HG03103 (cell line): Measurements from ENCODE around the gene AK1.

Source experiments
- ATAC-seq: cut with Tn5 transposase; IDR thresholded peaks from one replicate; pipeline ENCODE4 v1.9.1; 2021; ENCODE audit warnings: low read depth; ENCODE audit not compliant: unreplicated experiment

AK1 gene

DNA sequence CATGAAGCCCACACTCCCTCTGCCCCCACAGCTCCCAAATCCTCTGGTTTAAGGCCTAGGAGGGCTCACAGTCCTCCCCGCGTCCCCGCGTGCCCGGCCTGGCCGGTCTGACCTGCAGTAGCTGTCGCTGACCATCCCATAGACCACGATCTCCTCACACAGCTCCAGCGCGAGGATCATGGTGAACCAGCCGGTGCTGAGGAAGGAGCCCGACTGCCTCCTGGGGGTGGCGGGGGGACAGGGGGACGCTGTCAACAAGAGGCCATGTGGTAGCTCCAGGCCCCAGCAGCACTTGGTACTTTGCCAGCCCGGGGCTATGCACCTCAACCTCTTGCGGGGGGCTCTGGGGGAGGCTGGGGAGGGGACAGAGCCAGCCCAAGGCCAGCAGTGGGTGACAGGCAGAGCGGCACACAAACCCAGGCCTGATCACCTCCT lies 32.4 kb upstream of the AK1 start:
- no peak for ATAC-seq

GRCh38 chr9:127908660-127908926 lies 31.1 kb upstream of the AK1 start:
- ATAC-seq = no peak

GRCh38 chr9:127907867-127908659 lies 30.6 kb upstream of the AK1 start:
- ATAC-seq = no peak

DNA sequence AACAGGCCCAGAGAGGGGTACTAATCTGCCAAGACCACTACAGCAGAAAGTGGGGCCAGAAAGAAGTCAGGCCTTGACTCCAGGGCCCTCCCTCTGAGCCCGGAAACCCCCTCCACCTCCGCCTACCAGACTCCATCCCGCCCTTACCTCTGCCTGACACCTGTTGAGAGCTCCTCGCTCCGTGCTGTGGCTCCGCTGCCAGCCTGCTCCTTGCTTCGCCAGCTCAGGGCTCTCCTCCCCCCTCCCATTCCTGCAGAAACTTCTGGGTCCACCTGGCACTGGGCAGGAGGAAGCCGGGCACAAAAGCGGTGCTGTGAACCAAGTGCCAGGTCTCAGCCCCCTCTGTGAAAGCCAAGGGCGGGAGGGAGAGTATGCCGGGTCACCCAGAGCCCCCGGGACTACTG lies 28.3 kb upstream of the AK1 start:
- ATAC-seq = no peak

DNA sequence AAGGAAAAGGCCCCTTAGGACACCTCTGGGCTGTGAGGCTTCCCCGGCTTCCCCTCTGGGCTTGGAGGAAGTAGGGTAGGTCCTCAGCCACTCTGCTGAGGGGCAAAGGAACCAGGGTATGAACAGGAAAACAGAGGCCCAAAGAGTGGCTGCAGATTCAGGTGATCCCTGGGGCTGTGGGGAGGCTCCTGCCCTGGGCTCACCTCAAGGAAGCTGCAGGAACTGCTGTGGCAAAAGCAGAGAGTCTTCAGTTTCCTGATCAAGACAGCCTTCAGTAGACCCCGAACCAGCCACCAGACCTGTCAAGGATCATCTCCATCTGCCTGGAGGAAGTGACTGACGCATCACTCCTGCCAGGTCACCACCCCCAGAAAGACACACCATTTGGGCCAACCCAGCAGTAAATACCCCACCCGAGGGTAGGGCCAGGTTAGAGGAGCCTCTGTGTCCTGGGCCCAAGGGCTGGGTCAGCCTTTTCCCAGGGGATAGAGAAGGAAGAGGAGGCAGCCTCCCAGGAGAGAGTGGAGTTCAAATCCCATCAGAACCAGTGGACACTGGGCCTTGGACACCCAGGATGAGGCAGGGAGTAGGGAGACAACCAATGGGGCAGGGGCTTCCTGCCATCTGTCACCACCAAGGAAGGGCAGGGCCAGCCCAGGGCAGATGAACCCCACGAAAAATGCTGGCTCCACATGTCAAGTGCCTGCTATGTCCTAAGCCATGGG lies 27.7 kb upstream of the AK1 start:
- ATAC-seq = no peak

GRCh38 chr9:127904561-127905003 lies 27.1 kb upstream of the AK1 start:
- no peak for ATAC-seq

GRCh38 chr9:127903557-127904475 lies 26.3 kb upstream of the AK1 start:
- ATAC-seq = no peak

- no peak for ATAC-seq
Measured at GRCh38 chr9:127899128-127899943, 21.9 kb upstream of the AK1 start, which contains the start of gene ST6GALNAC6. Gene ST6GALNAC6 (minus strand): TSS chr9:127899603. CDS start chr9:127897981, 1,622 bp downstream.

- no peak for ATAC-seq
Measured at GRCh38 chr9:127898433-127899127, 21.1 kb upstream of the AK1 start.

GRCh38 chr9:127897193-127897692 lies 19.8 kb upstream of the AK1 start:
- no peak for ATAC-seq

DNA sequence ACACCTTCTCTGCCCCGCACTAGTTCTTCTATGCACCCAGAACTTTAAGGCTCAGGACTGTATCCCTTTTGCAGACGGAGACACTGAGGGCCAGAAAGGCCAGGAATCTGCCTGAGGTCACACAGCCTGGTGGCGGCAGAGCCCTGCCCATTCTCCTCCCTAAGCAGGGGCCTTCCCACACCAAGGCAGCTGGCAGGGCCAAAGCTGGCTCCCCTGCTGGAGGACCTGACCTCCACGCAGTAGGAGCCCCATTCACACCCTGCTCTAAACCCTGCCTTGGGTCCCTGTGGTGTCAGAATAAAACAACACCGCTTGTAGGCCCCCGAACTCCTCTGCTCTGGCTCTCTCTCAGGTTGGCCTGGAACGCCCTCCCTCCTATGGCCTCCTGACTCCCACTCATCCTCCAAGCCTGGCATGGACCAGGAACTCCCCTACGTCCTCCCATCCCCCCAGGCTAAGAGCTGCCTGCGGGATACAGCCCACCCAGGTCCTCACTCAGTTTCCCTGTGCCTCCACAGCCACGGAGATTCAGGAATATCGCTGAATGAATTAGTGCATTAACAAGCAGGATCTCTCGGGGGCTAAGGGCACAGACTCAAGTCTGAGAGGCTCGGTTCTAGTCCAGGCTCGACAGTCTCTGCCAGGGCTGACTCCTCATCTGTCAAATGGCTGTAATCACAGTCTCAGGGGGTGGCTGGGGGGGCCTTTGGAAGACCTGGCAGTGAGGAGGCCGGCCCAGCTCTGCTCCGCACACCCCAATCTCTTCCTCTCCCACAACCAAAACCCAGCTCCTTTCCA lies 19.1 kb upstream of the AK1 start:
- no peak for ATAC-seq

DNA sequence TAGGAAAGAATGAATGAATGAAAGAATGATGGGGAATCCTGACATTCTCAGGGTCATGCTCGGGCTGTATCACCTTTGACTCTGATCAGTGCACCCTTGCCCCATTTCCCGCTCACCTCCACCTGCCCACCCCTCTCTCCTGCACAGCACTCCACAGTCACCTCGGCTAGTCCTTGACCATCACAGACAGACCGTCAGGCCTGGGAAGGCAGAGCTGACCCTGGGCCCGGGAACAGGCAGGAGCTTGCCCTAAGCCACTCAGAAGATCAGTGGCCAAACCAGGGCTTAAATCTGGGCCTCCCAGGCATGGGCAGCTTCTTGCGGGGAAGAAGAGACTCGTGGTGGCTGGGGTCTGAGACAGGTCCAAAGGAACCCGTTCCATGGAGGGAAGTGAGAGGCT lies 18.3 kb upstream of the AK1 start:
- no peak for ATAC-seq

GRCh38 chr9:127893392-127893791 lies 15.9 kb upstream of the AK1 start:
- no peak for ATAC-seq

DNA sequence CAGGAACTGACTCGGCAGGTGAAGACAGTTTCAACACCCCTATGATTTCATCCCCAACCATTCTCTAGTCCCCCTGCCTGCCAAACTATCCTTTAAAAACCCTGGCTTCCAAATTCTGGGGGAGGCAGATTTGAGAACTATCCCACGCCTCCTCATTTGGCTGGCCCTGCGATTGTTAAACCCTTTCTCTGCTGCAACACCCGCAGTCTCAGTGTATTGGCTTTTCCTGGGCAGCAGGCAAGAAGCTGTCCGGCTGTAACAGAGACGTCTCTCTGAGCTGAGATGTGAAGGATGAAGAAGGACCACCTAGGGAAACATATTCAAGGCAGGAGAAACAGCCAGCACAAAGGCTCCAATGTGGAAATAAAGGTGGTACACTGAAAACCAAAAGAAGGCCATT lies 15.4 kb upstream of the AK1 start:
- no peak for ATAC-seq

- ATAC-seq = no peak
Measured at GRCh38 chr9:127890053-127890452, 12.6 kb upstream of the AK1 start.

GRCh38 chr9:127887792-127888191 lies 10.3 kb upstream of the AK1 start:
- no peak for ATAC-seq

GRCh38 chr9:127886401-127886972 lies 9.0 kb upstream of the AK1 start:
- no peak for ATAC-seq
